Brain pericyte (primary cell): ENCODE data around the gene PXDC1.

Experiments used
- DNase-seq: peaks from one replicate; pipeline ENCODE4 v3.0.0-alpha.2; 2012; ENCODE audit warnings: low read depth, low spot score

Gene PXDC1, protein sequence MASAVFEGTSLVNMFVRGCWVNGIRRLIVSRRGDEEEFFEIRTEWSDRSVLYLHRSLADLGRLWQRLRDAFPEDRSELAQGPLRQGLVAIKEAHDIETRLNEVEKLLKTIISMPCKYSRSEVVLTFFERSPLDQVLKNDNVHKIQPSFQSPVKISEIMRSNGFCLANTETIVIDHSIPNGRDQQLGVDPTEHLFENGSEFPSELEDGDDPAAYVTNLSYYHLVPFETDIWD

DNA sequence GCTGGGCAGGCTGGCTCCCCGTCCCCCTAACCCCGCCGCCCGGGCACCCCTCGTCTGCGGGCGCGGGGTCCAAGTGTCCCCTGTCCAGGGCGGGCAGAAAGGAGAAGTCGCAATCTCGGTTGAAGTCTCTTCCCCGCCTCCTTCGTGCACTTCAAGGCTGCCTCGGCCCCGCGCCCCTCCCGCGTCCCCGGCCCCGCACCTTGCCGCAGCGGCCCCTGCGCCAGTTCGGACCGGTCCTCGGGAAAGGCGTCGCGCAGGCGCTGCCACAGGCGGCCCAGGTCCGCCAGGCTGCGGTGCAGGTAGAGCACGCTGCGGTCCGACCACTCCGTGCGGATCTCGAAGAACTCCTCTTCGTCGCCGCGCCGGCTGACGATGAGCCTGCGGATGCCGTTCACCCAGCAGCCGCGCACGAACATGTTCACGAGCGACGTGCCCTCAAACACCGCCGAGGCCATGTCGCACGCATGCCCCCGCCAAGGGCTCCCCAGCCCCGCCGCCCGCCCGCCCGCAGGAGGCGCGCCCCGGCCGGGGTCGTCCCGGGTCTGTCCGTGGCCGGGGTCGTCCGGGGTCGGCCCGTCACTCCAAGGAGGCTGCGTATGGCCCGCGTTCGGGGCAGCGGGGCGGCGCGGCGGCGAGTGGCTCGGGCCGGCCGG, at the start of gene PXDC1:
PXDC1 (minus strand) TSS at position 637 of the 653 bp plus-strand sequence; CDS start at position 455, 182 bp downstream.
- DNase-seq, result no peak

DNA sequence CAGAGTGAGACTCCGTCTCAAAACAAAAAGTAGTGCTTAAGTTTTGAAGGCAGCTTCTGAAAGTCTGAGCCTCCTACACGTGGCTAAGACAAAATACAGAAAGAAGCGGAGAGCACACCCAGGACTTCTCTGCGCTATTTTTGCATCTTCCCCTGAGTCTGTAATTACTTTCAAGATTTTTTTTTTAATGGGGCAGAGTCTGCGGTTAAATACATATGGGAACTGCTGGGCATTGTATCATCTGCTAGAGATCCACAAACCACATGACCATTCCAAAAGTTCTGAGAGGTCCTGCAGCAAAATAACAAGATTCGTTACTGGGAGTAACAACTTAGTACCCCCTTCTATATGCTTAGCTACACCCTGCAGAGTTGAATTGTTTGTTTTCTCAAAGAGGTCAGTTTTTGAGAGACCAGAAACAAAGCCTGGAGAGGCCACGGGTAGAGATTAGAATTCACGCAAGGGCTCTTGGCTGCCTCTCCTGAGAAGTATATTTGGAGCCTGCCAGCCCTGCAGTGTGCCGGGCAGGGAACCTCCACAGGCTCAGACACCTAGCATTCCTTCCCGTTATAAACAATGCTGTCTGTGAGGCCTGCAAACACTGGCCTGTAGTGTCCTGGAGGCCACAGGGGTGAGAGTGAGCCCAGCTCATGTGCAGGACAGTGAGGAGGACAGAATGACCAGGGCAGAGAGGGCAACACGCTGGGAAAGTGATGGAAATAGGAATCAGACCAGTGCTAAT, 49.5 kb upstream of the PXDC1 start:
- DNase-seq, result peak; percentile 79

DNA sequence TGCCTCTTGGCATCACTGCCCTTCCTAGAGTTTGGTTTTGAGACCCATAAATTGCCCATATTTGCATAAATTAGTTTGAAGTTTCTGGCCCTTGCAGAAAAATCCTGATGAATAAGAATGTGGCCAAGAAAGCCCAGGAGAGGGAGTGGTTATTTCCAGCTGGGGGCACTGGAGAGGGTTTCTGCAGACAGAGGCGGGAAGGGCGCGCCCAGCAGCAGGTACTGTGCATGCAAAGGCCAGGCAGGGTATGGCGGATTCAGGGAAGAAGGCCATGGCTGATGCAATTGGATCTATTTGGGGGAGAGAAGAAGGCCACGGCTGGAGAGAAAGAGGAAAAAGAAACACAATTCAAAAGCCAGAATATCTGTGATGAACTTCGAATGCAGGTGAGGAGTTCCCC, 48.2 kb upstream of the PXDC1 start:
- DNase-seq, result no peak

DNA sequence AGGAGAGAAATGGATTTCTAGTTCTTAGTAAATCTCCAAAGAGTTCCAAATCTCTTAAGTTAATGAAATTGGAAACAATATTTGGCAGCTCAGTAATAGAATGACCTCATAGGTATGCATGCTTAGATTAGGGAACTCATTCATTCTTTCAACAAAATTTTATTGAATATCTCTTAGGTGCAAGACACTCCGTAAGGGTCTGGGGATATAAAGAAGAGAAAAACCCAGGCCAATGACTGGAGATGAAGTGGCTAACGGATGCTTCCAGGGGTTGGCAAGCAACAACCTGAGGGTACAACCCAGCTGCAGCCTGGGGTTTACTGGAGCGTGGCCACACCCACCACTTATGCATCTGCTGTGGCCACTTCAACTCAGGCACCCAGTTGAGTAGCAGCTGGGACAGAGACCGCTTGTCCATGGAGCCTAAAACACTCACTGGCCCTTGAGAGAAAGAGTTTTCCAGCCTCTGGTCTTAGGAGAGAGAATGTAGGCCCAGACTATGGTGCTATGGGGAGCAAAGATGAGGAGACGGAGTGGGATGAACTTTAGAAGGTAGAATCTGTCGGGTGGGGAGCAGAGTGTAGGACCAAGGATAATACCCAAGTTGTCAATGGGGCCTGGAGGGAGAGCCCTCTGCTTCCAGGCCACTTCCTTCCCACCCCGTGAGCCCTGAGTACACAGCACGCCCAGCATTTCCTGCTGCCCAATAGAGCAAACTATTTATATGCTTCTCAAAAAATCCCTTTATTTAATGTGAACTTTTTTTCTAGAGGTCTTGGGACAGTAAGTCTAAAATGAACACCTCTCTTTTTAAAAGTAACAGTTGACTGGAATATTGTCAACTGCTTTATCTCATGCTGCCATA, 46.8 kb upstream of the PXDC1 start:
- DNase-seq, result no peak

DNA sequence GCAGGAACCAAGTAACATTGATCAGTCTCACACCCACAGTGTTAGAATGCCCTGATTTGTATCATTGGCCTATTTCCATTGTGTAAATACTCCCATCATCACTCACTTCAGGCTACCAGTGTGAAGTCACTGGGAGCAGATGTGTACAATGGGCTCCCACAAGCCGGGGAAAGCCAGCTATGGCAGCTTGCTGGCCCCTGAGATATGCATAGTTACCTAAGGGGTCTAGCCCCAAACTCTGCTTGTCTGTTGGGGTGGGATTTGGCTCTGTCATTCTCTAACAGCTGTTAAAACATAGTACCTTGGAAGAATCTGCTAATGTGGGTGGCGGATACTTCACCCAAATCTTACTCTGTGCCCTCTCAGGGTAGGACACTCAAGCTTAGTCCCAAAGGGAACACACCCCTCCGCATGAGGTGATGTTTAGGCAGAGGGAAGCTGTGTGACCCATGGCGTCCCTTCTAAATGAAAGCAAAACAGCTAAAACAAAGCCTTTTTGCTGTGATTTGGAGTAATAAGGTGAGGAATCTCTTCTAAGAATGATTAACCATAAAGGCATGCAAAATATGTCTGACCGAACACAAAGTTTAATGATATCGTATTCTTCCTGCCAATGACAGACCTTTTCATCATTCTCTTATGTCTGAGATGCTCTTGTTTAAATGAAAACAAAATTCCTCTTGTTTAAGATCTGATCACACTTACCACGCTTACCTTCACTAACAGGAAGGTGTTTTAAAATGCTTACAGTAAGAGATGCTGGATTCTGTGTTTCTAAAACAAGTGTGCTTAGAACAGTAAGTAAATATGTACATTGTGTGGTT, 45.9 kb upstream of the PXDC1 start:
- DNase-seq, result no peak

DNA sequence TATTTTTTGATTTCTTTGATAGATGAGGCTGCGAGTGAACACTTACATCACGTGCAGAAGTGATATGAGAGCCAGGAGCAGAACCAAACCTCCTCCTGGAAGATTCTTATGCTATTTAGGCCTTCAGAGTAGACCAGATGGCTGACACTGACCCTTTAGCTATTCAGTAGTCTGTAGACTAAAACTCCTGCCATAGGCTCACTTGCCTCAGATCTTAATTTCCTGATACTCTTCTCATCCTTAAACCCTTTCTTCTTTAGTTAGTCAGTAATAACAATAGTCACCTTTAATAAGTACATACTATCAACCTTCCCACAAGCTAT, 45.2 kb upstream of the PXDC1 start:
- DNase-seq, result no peak

DNA sequence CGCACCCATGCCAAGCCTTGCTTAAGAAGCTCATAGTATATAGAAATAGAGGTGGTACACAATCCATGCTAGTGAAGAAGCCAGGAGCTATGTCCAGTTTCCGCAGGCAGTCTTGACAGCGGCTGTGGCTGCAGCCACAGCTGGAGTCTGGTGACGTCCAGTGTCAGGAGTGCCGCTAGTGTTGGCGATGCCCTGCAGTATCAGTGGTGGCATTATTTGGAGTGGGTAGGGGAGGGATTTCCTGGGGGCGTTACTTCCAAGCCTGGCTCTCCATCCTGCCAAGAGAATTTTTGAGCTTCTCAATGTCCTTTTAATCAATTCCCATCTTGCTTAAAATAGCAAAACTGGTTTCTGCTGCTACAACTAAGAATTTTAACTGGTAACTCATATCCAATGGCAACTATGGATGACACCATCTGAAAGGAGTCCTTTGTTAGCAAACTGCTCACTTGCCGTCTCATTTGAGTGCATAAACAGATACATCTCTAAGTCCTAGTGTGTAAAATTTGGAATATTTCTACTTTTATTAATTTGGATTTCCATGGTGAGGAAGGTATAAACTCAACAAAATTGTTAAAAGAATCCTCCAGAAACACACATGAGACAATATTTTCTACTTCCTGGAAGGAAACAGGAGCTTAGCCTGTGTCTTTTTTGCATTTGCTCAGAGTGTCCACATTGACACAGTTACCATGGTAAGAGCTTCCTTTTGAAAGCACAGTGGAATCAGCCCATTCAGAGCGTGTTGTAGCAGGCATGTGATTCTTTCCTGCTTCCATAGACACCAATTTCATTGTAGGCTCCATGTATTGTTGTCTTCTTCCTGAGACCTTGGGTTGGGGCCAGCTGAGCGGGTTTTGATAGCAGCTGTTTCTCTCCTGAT, 44.6 kb upstream of the PXDC1 start:
- DNase-seq, result no peak

DNA sequence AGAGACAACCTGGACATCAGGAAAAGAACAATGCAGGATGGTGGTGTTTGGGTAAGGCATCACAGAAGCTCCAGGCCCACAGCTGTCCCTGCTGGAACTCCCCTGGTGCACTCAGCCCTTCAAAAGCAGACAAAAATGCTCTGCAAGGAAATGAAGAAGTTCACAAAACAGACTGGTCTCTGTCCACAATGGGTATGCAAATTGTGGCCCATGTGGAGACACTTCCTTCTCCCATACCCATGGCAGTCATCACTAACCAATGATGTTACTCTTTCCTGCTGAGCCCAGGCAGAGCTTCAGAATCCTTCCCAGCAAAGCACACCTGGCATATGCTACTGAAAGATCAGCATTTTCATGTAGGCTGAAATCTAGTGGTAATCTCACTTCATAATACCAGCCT, 42.6 kb upstream of the PXDC1 start:
- DNase-seq, result no peak

DNA sequence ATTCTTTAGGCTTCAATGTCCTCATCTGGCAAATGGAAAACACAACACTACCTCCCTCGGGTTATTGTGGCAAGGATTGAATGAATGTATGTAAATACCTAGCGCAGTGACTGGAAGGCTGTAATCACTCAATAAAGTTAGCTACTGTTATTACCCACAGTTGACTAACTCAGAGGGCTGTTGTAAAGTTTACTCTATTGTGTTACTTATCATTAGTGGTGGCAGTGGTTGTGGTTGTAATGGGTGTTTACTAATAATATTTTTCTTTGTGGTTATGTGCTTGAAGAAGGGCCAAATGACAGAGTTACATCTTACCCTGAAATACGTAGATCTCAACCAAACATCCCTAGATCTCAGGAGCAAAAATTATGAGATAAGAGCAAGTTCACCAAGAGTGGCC, 42.0 kb upstream of the PXDC1 start:
- no peak for DNase-seq

DNA sequence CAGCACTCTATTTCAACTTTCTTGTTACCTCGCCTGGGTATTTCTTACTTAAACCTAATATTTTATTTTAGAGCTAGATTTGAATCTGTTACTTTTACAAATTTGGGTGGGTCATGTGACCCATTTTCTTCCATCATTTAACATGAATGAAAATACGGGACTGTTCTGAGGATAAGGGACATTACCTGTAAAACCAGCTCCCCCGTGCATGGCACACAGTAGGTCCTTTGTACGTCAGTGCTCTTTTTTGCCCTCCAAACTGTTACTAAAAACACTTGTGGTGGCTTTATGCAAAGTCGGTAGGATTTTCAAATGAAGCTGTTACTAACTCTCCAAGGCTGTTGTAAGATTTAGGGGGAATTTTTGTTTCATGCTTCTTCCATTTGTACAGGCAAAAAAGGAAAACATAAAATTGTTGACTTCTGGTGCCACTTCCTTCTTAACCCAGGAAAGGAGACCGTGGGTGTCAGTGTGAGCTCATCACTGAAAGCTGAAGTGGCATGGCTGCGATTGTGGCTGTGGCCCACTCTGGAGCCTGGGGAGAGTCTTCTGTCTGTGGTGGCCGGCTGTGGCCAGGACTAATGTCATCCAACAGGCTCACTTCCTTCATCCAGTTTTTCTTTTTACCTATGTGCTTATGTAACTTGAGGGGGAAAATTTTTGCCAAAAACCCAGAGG, 40.2 kb upstream of the PXDC1 start:
- DNase-seq, result no peak

DNA sequence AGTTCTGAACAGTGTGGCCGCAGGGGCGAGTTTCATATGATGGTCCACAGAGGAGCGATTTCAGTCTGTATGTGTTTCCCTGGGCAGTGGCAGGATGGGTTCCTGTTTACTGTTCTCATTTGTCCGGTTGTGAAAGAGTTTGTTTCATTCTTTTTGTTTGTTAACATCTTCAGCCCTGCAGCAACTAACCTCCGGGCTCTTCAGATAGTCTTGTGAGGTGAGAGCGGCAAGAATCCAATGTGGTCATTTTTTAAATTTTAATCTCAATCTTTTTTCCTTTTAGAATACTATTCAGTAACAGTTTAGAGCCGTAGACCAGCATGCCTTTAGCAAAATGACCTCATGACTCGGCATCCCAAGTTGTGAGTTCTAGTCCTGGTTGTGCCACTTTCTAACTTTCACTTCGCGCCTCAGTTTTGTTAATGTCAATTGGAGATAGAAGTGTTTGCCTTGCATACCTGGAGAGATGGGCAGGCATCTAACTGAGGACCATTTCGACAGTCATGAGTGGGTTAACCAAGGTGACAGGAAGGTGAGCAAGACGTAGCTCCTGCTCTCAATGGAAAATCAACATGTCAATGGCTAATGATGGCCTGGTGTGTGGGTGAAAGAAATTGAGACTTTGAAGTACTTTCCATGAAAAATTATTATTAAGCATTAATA, 38.5 kb upstream of the PXDC1 start:
- no peak for DNase-seq

DNA sequence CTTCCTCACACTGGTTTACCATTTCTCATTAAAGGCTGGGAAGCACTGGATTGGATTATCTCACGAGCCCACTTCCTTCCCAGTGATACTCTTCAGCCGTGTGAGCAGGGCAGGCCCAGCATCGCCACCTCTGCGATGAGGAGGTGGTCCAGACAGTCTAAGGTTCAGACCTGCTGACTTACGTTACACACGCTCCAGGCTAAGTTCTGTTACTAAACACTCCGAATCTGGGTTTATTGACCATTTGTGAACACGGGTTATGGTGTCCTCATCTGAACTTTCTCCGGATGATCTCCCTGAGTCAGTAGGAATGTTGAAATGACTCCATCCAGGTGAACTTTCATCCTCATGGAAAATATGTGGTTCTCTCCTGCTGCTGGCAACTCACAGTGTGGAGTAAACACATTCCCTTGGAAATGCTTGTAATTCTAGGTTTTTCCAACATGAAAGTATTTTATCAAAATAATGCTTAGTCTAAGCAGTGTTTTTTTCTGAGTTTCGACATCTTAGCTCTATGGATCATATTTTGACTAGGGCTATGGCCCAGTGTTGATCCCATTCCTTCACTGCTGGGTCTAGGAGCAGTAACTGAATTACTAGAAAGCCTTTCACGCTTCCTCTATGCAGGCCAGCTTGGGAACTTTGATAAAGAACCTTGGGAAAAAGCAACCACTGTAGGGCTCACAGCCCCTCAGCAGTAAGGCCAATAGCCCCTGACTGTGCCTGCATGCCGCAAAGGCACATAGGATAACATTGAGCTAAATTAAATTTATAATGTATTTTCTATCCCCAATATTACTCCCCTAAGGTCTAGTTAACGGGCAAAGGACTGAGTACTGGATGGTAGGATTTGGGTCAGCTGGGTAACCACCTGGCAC, 37.7 kb upstream of the PXDC1 start:
- DNase-seq, result no peak

DNA sequence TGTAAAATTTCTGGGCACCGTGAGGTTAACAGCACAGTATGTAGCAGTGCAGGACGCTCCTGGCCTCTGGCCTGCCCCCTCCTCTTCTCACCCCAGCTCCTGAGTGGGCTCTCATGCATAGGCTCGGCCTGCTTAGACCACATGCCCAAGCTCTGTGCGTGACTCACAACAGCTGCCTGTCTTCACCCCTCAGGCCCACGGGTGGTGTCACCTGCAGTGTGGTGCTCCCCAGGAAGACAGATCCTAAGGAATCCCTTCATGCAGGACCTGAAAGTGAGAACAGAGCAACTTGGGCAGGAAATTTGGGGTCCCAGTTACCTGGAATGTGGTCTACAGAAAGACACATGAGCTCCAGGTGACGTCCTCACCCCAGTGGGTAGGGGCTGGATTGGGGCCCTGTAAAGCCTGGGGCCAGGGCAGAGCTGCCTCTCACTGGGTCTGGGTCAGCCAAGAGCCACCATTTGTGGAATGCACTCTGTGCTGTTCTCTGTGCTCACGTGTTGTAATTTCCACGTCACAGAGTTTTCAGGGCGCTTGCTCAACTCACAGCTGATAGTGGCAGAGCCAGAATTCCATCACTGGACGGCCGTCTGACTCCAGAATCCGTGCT, 37.0 kb upstream of the PXDC1 start:
- DNase-seq, result no peak

DNA sequence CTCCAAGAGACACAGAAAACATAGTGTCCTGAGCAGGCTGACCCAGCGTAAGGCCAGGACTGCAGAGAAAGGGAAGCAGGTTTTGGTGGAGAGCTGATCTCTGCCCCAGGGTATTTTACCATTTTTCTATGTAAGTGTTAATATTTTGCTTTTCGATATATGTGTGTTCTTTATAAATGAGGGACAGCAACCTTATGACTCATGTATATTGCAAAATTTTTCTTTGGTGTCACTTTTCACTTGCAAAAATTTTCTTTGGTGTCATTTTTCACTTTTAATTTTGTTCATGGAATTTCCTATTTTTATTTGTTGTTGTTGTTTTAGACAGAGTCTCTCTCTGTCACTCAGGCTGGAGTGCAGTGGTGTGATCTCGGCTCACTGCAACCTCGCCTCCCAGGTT, 34.6 kb upstream of the PXDC1 start:
- no peak for DNase-seq

DNA sequence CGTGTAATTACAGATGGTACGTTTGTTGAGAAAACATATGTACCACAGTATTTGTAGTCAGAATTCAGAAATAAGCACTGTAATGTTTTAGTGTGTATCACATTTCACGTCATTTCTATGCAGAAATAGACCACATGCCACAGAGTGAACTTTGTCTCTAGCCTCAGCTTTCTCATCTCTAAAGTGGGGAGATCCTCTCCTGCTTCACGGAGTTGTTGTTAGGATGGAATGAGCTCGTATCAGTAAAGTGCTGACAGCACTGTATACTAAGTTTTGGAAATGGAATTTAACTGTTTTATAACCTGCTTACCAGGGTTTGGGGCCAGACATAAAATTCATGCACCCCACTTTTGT, 34.2 kb upstream of the PXDC1 start:
- no peak for DNase-seq

DNA sequence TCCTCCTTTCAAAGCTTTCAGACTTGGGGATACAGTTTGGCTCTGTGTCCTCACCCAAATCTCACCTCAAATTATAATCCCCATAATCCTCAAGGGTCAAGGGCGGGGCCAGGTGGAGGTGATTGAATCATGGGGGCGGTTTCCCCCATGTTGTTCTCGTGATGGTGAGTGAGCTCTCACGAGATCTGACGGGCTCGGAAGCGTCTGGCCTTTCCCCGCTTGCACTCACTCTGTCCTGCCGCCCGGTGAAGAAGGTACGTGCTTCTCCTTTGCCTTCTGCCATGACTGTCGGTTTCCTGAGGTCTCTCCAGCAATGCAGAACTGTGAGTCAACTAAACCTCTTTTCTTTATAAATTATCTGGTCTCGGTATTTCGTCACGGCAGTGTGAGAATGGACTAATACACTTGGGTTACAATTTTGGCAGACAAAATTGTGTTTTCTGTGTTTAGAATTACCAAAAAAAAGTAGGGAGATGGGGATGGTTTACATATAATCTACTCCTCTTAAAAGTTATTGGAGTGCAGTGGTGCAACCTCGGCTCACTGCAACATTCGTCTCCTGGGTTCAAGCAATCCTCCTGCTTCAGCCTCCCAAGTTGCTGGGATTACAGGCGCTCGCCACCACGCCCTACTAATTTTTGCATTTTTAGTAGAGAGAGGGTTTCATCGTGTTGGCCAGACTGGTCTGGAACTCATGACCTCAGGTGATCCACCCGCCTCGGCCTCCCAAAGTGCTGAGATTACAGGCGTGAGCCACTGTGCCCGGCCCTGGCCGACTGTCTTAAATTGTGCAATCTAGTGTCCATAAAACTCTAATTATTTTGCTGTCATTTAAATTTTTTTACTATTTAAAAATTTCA, 33.6 kb upstream of the PXDC1 start:
- DNase-seq, result no peak

DNA sequence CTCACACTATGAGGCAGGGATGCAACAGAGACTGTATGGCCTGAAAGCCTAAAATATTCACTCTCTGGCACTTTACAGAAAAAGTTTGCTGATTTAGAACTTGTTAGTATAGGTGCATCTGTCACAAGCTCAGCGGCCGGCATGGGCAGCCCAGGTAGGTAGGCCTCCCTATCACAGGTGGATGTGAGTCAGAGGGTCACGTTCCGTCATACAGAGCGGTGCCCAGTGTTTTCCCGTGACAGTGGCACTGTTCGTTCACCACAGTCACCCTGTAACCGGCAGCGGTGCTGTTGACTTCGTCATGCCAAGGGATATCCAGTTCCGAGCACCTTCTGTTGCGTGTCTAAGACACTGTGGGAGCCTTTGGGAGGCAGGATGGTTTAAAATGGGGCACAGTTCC, 32.9 kb upstream of the PXDC1 start:
- no peak for DNase-seq
